ENCODE data around the gene UBASH3A.

DNA sequence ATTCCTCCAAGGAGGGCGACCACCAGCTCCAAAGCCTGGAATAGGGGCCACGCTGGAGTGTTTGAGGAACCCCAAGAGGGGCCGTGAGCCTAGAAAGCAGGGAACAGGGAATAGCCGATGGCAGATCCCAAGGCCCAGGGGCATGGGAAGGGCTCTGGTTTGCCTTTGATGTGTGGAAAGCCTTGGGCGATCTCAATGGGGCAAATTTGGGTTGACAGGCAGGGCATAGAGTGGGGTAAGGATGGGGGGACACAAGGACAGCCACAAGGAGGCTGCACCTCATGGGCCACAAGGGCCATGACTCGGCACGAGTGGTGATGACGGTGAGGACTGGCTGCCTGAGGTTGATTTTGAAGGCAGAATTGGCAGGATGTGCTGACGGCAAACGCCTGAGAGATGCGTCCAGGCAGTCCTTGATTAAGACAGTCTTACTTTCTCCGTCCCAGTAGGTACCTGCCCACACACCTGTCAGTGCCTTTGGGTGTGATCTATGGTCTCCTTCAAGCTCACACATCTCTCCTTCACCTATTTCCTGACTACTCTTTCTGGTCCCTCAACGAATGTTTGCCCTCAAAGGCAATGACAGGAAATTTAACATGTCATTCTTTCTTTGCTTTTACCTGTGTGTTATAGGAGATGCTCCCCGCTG, 5.8 kb upstream of the UBASH3A start:
- TF ChIP-seq POLR2A (IDR thresholded peaks at IDR 0.05): no peak
- TF ChIP-seq, protein P1, sequence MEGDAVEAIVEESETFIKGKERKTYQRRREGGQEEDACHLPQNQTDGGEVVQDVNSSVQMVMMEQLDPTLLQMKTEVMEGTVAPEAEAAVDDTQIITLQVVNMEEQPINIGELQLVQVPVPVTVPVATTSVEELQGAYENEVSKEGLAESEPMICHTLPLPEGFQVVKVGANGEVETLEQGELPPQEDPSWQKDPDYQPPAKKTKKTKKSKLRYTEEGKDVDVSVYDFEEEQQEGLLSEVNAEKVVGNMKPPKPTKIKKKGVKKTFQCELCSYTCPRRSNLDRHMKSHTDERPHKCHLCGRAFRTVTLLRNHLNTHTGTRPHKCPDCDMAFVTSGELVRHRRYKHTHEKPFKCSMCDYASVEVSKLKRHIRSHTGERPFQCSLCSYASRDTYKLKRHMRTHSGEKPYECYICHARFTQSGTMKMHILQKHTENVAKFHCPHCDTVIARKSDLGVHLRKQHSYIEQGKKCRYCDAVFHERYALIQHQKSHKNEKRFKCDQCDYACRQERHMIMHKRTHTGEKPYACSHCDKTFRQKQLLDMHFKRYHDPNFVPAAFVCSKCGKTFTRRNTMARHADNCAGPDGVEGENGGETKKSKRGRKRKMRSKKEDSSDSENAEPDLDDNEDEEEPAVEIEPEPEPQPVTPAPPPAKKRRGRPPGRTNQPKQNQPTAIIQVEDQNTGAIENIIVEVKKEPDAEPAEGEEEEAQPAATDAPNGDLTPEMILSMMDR (IDR thresholded peaks at IDR 0.05): no peak
